ENCODE measurements around the gene RNF220.
A peak's percentile ranks its signal among the peaks of the same experiment; 100 is the strongest.
"Not testable (repeated sequence)": the region's sequence is repeated elsewhere in the genome, so short reads cannot be mapped to it uniquely, and the experiment has no call there.

RNF220 gene

GRCh38 chr1:44554706-44555105, 149.7 kb downstream of the RNF220 start:
- no peak for ATAC-seq

- ATAC-seq, result no peak
These were observed 152.7 kb downstream of the RNF220 start for GRCh38 chr1:44557778-44558177.

- no peak for ATAC-seq
These were observed 153.8 kb downstream of the RNF220 start for GRCh38 chr1:44558883-44559282.

- ATAC-seq, result no peak
These were observed 154.3 kb downstream of the RNF220 start for GRCh38 chr1:44559330-44559729.

GRCh38 chr1:44559913-44560312, 154.9 kb downstream of the RNF220 start:
- ATAC-seq, result no peak

- not testable (repeated sequence) for ATAC-seq
These were observed 155.6 kb downstream of the RNF220 start for GRCh38 chr1:44560696-44561095.

GRCh38 chr1:44565259-44565750, 160.2 kb downstream of the RNF220 start:
- no peak for ATAC-seq

GRCh38 chr1:44565833-44566232, 160.8 kb downstream of the RNF220 start:
- ATAC-seq, result no peak

GRCh38 chr1:44566281-44567046, 161.4 kb downstream of the RNF220 start:
- no peak for ATAC-seq

GRCh38 chr1:44568128-44568900, 163.3 kb downstream of the RNF220 start:
- no peak for ATAC-seq

- no peak for ATAC-seq
These were observed 164.4 kb downstream of the RNF220 start for GRCh38 chr1:44569491-44569890.

- peak in 1 of 2 donors; percentile 30 for ATAC-seq
These were observed 166.9 kb downstream of the RNF220 start for GRCh38 chr1:44571712-44572571.

GRCh38 chr1:44572572-44572879, 167.5 kb downstream of the RNF220 start:
- ATAC-seq, result no peak

- ATAC-seq, result no peak
These were observed 170.3 kb downstream of the RNF220 start for GRCh38 chr1:44575396-44575795.

GRCh38 chr1:44576456-44577150, 171.5 kb downstream of the RNF220 start:
- no peak for ATAC-seq

GRCh38 chr1:44581205-44581604, 176.2 kb downstream of the RNF220 start:
- ATAC-seq, result no peak

GRCh38 chr1:44584167-44584566, 179.1 kb downstream of the RNF220 start:
- ATAC-seq, result no peak

- ATAC-seq, result no peak
These were observed 180.4 kb downstream of the RNF220 start for GRCh38 chr1:44585315-44585920.

- ATAC-seq, result no peak
These were observed 182.9 kb downstream of the RNF220 start for GRCh38 chr1:44587796-44588460.

GRCh38 chr1:44588551-44589210, 183.6 kb downstream of the RNF220 start:
- no peak for ATAC-seq

- no peak for ATAC-seq
These were observed 185.4 kb downstream of the RNF220 start for GRCh38 chr1:44590475-44590874.
